Measurements from ENCODE around the gene PRKCA. TPM values are rescaled to one million over a fixed set of nuclear protein-coding genes. Genes with fewer than 3 reads are reported as not detected.

The PRKCA gene
- total and polyA plus RNA-seq, 10 of the 15 experiments (the other 5 are each of a cell fraction or from before 2014, with no cell fraction given) = 0.11 to 14.6 (median 0.72) TPM

DNA sequence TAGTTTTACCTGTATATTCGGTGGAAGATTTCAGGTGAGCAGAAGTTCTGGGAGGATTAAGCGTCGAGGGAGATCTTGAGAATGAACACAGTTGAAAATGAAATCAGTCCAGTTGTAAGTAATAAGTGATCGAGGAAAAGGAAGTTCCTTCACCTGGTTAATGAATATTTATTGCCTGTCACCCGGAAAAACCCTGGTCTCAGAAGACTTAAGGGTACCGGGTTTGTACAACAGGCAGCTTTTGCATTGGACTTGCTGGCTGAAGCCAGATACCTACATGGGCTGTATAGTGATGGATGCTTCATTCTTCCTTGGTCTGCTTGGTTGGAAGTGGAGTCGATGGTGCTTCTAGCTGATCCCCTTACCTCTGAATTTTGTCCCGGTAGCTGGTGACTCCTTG is 72.7 kb downstream of the PRKCA start:
- no peak overlapping the region for H3K4me2 ChIP-seq (ENCODE audit: control insufficient read depth, insufficient read depth)
- in situ Hi-C loops (cut with MboI) = no loop called here
- no peaks in the 10 kb centered on the region for H3K79me2 ChIP-seq (ENCODE audit: control insufficient read depth, insufficient read depth, low read length)
- no peak for DNase-seq (ENCODE audit: low read depth, low spot score)
- FAIRE-seq = no peak
- intact Hi-C loops (cut with micrococcal nuclease; ENCODE audit: unreplicated experiment) = no loop called here
- TF ChIP-seq, protein P1, sequence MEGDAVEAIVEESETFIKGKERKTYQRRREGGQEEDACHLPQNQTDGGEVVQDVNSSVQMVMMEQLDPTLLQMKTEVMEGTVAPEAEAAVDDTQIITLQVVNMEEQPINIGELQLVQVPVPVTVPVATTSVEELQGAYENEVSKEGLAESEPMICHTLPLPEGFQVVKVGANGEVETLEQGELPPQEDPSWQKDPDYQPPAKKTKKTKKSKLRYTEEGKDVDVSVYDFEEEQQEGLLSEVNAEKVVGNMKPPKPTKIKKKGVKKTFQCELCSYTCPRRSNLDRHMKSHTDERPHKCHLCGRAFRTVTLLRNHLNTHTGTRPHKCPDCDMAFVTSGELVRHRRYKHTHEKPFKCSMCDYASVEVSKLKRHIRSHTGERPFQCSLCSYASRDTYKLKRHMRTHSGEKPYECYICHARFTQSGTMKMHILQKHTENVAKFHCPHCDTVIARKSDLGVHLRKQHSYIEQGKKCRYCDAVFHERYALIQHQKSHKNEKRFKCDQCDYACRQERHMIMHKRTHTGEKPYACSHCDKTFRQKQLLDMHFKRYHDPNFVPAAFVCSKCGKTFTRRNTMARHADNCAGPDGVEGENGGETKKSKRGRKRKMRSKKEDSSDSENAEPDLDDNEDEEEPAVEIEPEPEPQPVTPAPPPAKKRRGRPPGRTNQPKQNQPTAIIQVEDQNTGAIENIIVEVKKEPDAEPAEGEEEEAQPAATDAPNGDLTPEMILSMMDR (IDR thresholded peaks at IDR 0.05 in 2 of 3, conservative IDR thresholded peaks at IDR 0.05 in 1 of 3; ENCODE audit: control insufficient read depth in 2 of 3, extremely low read depth in 1 of 3, insufficient read depth in 1 of 3, low read depth in 3 of 3, low read length in 3 of 3) = no peak
- TF ChIP-seq CHD1 (IDR thresholded peaks at IDR 0.05; ENCODE audit: low read depth, low read length) (no peak), FOXK2 (IDR thresholded peaks at IDR 0.05) (no peak), SMAD1 (IDR thresholded peaks at IDR 0.05; ENCODE audit: low read depth, partially characterized antibody) (no peak), MTA2 (IDR thresholded peaks at IDR 0.05; ENCODE audit: low read depth) (no peak), HDAC6 (IDR thresholded peaks at IDR 0.05; ENCODE audit: unreplicated experiment) (no peak)
- 12% methylated on average over 8 of the region's 8 CpGs for whole genome bisulfite sequencing (ENCODE audit: insufficient coverage, insufficient replicate concordance, low lambda C conversion rate, missing lambda C conversion rate)
- POLR2A ChIA-PET = interaction anchor here (1.5 kb wide), 1 partner anchor 12 kb away, joined by 3 read pairs; no protein-coding TSS in a partner anchor
- no peaks in the 10 kb centered on the region for H3K9me3 ChIP-seq (replicated peaks; ENCODE audit: control insufficient read depth, insufficient read depth, low read length)
- RAD21 ChIA-PET (ENCODE audit: unreplicated experiment) = no interaction called here
- H3K27me3 ChIP-seq (replicated peaks in 1 of 2; ENCODE audit: control insufficient read depth in 2 of 2, insufficient read depth in 2 of 2, low read length in 1 of 2) = no peaks in the 10 kb centered on the region
- SMC1A ChIA-PET (ENCODE audit: uncharacterized antibody, unreplicated experiment) = interaction anchor here (1.4 kb wide), 2 partner anchors 8 to 12 kb away, joined by 3 to 6 read pairs; no protein-coding TSS in a partner anchor
- H3K4me1 ChIP-seq (ENCODE audit: control insufficient read depth, insufficient read depth, low read length) = no peaks in the 10 kb centered on the region
- BruUV-seq (replicated peaks) = no TSS peak
- no peak overlapping the region for H3K4me3 ChIP-seq
- no peak overlapping the region for H2AFZ ChIP-seq (ENCODE audit: control insufficient read depth, low read depth, low read length)
- no peaks in the 10 kb centered on the region for H4K20me1 ChIP-seq (ENCODE audit: control insufficient read depth, insufficient read depth)
- no peaks in the 10 kb centered on the region for H3K36me3 ChIP-seq (ENCODE audit: control insufficient read depth in 2 of 2, insufficient read depth in 2 of 2, low read length in 1 of 2)
- ATAC-seq = peak; percentile 75
- H3K9ac ChIP-seq (ENCODE audit: control insufficient read depth, insufficient read depth, low read length) = no peak overlapping the region
- CTCF ChIA-PET = interaction anchor here (0.7 kb wide), 2 partner anchors 21 to 244 kb away, joined by 3 to 5 read pairs; no protein-coding TSS in a partner anchor
- H3K27ac ChIP-seq (ENCODE audit: control insufficient read depth, insufficient read depth) = no peak overlapping the region

DNA sequence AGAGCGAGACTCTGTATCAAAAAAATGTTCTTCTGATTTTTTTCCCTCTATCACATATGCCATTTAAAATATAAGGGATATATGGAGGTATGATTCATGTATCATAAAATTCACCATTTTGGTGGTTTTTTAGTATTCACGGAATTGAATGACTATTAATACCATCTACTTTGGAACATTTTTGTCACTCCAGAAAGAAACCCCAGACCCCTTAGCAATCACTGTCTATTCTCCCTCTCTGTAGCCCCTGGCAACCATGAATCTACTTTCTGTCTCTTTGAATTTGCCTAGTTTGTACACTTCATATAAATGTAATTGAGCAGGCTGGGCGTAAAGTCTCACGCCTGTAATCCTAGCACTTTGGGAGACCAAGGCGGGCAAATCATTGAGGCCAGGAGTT is 75.9 kb downstream of the PRKCA start:
- FAIRE-seq (no peak), ATAC-seq (no peak)
- CTCF ChIA-PET = no interaction called here
- TF ChIP-seq EZH2 (IDR thresholded peaks at IDR 0.05; ENCODE audit: borderline replicate concordance, control insufficient read depth, low read depth, low read length) (no peak), KLF5 (IDR thresholded peaks at IDR 0.05; ENCODE audit: partially characterized antibody) (no peak), SREBF1 (IDR thresholded peaks at IDR 0.05; ENCODE audit: low read length) (no peak), ZZZ3 (IDR thresholded peaks at IDR 0.05; ENCODE audit: control insufficient read depth, insufficient read length, low read depth) (no peak), SP1 (IDR thresholded peaks at IDR 0.05; ENCODE audit: low read depth, low read length) (no peak), TCF3 (IDR thresholded peaks at IDR 0.05; ENCODE audit: borderline replicate concordance, insufficient read depth, low read depth, low read length) (no peak), HCFC1 (IDR thresholded peaks at IDR 0.05; ENCODE audit: low read length) (no peak), PAX5 (IDR thresholded peaks at IDR 0.05; ENCODE audit: borderline replicate concordance, low read depth, low read length) (no peak), RUNX3 (IDR thresholded peaks at IDR 0.05; ENCODE audit: low read length) (no peak), SRF (IDR thresholded peaks at IDR 0.05; ENCODE audit: low read depth in 2 of 2, low read length in 2 of 2) (no peak), FOXK2 (IDR thresholded peaks at IDR 0.05) (no peak)

More for the DNA sequence above, 75.9 kb downstream of the PRKCA start:
- no peaks in the 10 kb centered on the region for H3K9me3 ChIP-seq (replicated peaks; ENCODE audit: control insufficient read depth, insufficient read depth, low read length)
- no peak overlapping the region for H3K27ac ChIP-seq (ENCODE audit: control insufficient read depth, insufficient read depth)
- no peaks in the 10 kb centered on the region for H3K79me2 ChIP-seq (ENCODE audit: control insufficient read depth, insufficient read depth, low read length)
- WGBS (ENCODE audit: insufficient coverage, insufficient replicate concordance, low lambda C conversion rate, missing lambda C conversion rate) = 43% methylated on average over 5 of the region's 5 CpGs
- no peak overlapping the region for H3K9ac ChIP-seq (ENCODE audit: control insufficient read depth, insufficient read depth, low read length)
- H3K4me3 ChIP-seq = no peak overlapping the region
- no TSS peak for BruUV-seq (replicated peaks)
- no peaks in the 10 kb centered on the region for H3K4me1 ChIP-seq (ENCODE audit: control insufficient read depth, insufficient read depth, low read length)
- ChIA-PET SMC1A (ENCODE audit: uncharacterized antibody, unreplicated experiment) (no interaction called here), RAD21 (ENCODE audit: unreplicated experiment) (no interaction called here), POLR2A (no interaction called here)
- in situ Hi-C loops (cut with MboI) = no loop called here
- no peak overlapping the region for H3K4me2 ChIP-seq (ENCODE audit: control insufficient read depth, insufficient read depth)
- H3K36me3 ChIP-seq (ENCODE audit: control insufficient read depth in 2 of 2, insufficient read depth in 2 of 2, low read length in 1 of 2) = no peaks in the 10 kb centered on the region
- no peaks in the 10 kb centered on the region for H4K20me1 ChIP-seq (ENCODE audit: control insufficient read depth, insufficient read depth)
- H3K27me3 ChIP-seq (replicated peaks in 1 of 2; ENCODE audit: control insufficient read depth in 2 of 2, insufficient read depth in 2 of 2, low read length in 1 of 2) = no peaks in the 10 kb centered on the region
- no peak overlapping the region for H2AFZ ChIP-seq (ENCODE audit: control insufficient read depth, low read depth, low read length)
- intact Hi-C loops (cut with micrococcal nuclease; ENCODE audit: unreplicated experiment) = no loop called here
- no peak for DNase-seq (ENCODE audit: low read depth, low spot score)

Measured in GM12878 (cell line).